NCI-H510A treated with DMSO at 0.1 percent for 48 hours (cell line): ENCODE measurements around the gene ACVR1B.

Experiments
- DNase-seq: peaks from one replicate; lab custom pipeline; 2025; lab: John Stamatoyannopoulos, UW

ACVR1B gene

DNA sequence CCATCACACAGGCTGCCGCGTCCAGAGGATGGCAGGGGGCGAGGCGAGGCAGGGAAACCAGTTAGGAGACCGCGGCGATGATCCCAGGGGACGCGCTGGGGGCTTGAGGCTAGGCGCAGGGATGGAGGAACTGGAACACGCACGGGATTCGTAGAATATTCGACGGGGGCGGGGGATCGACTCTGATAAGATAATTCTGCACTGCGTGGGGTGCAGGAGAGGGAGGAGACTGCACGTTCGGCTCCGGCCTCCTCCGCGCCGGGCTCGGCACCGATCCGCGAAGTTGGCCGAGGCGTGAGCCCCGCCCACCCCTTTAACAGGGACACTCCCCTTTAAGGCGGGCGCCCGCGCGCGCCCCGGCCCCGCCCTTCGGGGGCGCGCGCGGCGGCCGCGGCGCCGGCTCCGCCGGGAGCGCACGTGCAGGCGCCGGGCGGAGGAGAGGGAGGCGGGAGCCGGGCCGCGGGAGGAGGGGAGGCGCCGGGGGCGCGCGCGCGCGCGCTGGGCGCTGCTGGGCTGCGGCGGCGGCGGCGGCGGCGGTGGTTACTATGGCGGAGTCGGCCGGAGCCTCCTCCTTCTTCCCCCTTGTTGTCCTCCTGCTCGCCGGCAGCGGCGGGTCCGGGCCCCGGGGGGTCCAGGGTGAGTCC is at the start of gene ACVR1B:
Gene ACVR1B (plus strand): TSS at position 501 of the 644 bp plus-strand sequence. CDS start 45 bp downstream, at position 546.
- peak; percentile 92 for DNase-seq

DNA sequence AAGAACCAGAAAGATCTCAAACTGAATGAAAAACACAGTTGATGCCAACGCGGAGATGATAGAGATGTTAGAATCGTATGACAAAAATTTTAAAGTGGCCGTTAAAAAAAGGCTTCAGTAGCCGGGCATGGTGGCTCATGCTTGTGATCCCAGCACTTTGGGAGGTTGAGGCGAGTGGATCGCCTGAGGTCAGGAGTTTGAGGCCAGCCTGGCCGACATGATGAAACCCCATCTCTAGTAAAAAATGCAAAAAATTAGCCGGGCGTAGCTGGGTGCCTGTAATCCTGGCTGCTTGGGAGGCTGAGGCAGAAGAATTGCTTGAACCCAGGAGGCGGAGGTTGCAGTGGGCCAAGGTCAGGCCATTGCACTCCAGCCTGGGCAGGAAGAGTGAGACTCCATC is 49.6 kb upstream of the ACVR1B start:
- no peak for DNase-seq

DNA sequence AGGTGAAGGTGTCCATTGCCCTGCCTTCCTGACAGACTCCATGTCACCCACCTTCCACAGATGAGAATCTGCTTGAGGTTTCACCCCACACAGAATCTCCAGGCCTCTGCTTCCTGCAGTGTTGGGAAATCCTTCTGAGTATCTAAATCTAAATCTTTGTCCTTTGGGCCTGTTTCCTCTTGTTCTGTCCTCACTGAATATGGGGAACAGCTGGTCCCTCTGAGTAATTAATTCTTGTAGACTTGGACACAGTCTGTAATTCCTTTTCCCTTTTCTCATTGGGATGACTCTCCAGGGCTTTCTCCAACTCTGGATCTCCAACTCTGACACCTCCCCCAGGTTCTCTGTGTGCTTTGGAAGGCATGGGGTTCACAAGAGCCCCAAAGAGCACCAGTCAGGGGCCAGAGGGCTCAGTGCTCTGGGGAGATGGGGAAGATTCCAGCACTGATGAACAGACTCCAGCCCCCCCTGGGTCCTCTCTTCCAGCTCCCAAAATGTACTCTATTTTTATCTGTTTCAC is 46.5 kb upstream of the ACVR1B start:
- no peak for DNase-seq

DNA sequence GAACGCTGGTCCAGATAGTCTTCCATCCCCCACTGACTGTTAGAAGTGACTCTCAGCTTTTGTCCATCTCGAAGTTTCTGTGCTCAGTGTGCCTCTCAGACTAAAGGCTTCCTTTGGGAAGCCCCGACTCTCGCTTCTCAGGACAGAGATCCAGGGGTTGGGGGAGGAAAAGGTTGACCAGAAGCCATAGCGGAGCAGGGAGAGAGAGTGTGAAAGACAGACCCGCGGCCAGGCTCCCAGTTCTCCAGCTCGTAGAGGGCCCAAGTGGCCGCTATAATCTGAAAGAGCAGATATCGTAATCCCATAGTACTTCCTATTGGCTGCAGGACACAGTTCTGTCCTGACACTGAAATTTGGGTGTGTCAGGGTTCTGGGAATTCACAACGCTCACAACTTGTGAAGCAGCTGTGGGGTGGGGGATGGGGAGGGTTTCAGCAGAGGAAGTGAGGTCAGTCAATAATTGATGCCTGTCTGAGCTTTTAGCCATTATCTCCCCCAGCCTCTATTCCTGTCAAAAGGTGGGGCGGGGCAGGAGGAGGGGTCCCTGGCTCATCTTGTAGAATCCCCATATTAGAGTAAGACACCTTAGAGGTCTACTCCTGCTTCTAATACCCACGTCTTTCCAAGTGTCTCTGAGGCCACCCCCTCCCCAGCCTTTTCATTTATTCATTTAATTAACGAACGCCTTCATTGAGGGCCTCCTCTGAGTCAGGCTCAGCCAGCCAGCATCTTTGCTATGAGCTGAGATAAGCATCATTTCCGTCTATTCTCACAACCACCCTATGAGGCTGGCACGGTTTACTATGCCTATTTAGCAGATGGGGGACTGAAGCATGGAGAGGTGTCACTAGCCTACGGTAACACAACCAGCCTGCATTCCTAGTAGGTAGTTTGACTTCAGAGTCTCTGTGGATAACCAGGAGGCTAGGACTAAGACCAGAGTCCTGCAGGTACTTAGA is 45.7 kb upstream of the ACVR1B start:
- no peak for DNase-seq

DNA sequence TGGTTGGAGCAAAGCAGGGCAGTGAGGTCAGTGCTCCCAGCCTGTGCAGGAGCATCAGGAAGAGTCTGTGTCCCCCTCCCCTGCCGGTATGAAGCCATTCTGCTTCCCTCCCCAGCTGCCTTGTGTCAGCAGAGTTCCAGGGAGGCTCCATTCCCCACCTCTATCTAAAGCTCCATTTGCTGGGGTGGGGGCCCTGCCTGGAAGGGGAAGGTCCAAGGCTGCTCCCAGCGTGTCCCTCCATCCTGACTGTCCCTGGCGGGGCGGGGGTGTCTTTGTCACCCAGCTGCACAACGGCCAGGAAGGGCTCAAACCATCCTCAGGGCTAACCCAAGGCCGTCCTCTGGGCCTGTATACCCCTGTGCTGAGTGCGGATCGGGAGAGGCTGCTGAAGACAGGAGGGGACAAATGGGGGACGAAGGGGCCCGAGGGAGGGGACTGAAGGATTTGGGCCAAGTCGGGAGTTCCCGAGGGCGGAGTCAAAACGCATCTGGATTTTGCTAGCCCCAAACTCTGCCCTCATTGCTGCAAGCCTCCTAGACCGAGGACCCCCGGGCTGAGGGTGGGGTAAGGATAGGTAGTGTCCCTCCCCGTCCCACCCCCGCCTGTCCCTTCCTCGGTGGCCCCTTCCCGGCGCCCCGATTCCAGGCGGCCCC is 44.9 kb upstream of the ACVR1B start:
- no peak for DNase-seq

DNA sequence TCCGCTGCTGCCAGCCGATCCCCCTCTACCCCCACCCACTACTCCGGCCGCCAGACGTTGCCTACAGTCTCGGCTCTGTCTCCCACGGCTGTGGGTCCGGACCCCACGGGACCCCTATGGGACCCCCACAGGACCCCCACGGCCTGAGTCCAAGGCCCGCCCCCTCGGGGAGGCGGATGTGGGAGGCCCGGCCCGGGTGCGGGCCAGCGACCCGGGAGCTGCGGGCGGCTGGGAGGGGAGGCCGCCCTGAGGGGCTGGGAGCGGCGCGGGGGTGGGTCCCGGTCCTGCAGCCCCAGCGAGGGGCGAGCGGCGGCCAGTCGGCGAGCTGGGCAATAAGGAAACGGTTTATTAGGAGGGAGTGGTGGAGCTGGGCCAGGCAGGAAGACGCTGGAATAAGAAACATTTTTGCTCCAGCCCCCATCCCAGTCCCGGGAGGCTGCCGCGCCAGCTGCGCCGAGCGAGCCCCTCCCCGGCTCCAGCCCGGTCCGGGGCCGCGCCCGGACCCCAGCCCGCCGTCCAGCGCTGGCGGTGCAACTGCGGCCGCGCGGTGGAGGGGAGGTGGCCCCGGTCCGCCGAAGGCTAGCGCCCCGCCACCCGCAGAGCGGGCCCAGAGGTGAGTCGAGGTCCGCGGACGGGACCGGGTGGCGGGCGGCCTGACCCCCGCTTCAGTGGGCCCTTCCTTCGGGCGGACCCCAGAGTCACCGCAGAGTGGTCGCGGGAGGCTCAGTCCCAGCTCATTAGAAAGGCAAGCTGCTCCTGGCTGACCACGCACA is 44.2 kb upstream of the ACVR1B start, which contains the start of gene ACVRL1:
Gene ACVRL1 (plus strand): TSS at position 422 of the 773 bp plus-strand sequence. CDS start 4,971 bp downstream, outside the sequence.
- DNase-seq, result no peak

DNA sequence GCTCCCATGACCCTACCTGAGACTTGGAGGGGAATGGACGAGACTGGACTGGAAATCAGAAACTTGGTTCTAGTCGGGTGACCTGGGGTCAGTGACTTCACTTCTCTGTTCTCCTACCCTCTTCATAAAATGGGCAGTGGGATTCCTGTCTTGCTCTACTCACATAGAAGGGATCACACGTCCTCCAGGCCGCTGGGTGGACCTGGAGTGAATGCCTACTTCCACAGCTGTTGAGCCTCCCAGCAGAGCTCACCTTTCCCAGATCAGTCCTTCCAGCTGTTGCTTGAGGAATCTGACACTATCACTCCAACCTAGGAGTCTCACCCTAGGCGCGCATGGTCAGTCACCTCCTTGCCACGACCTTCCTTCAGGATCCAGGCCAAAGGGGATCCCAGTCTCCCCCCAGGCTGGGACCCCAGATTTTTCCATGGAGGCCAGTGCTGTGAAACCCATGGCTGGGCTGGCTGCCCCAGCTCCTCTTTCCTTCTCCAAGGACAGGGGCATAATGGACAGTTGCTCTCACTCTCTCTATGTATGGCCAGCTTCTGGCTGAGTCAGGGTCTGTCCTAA is 43.6 kb upstream of the ACVR1B start:
- no peak for DNase-seq

DNA sequence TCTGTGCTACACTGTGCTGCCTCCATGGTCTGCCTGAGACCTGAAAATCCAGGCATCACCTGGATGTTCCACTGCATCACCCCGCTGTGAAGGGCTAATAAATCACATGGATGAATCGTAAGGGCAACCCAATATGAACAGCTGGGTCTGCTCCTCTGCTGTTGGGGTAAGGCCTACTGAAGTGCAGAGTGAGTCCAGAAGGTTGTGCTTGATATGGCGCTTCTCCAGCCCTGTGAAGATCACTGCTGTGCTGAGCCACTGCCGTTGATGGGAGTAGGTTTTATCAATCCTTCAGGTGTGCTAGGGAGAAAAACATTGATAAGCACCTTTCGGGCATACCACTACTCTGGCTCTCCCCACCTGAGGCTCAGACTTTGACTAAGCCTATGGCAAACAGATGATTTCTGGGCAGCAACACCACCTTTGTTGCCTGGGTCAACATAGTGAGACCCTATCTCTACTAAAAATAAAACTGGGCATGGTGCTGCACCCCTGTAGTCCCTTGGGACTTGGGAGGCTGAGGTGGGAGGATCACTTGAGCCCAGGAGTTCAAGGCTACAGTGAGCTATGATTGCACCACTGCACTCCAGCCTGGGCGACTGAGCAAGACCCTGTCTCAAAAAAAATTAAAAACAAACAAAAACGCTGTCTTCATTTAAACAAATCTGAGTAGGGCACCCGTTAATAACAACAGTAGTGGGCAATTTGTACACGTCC is 42.5 kb upstream of the ACVR1B start:
- no peak for DNase-seq

GRCh38 chr12:51910168-51910567 is 41.3 kb upstream of the ACVR1B start:
- DNase-seq, result no peak

DNA sequence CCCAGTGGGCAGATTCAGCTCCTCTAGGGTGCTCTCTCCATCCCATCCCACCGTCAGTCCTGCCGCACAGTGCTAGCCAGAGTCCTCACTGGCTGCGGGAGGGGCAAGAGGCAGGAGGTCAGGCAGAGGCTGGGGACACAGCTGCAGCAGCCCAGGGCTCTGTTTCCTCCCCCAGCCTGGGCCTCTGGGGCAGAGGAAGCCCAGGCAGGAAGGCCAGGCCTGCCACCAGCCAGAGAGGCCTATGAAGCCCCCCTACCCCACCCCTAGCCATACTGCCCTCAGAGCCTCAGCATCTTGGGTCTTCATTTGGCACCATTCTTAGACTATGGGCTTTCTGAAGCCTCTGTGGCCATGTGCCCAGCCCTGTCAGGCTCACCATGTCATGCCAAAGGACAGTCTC is 40.8 kb upstream of the ACVR1B start:
- DNase-seq, result no peak

- no peak for DNase-seq
These were observed 40.2 kb upstream of the ACVR1B start for GRCh38 chr12:51911307-51911706.

DNA sequence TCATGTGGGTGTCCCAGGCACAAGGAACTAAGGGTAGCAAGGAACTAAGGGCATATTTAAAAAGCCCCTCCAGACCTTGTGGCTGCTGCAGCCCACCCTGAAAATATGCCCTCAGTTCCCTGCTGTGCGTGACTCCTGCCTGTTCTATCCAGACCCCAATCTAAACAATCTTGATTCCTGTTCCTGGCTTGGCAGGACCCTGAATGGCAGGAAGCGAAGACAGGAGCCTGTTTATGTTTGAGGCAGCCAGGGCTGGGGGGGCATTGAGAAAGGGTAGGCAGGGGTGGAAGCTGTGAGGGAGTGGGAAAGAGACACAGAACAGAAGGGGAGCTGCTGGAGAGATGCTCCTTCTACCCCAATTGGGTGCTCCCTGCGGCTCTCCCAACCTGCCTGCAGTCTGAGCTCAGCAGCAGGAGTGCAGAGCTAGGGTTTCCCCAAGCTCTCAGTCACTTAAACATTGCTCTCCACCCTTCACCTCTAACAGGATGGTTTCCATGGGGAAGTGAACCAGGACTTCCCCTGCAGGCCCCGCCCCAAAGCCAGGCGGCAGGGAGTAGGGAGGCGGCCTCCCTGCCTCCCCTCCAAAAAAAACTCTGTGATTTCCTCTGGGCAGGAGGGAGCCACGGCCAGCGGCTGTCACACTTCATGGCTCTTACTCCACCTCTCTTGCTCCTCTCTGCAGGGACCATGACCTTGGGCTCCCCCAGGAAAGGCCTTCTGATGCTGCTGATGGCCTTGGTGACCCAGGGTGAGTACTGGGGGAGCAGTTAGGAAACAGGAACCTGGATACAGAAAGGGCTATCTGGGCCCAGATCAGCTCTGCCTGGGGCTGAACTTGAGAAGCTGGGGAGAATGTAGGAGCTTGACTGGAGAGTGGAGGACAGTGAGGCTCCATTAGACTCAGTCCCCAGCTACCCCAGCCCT is 39.4 kb upstream of the ACVR1B start:
- no peak for DNase-seq

- no peak for DNase-seq
These were observed 38.1 kb upstream of the ACVR1B start for GRCh38 chr12:51913071-51914033.

DNA sequence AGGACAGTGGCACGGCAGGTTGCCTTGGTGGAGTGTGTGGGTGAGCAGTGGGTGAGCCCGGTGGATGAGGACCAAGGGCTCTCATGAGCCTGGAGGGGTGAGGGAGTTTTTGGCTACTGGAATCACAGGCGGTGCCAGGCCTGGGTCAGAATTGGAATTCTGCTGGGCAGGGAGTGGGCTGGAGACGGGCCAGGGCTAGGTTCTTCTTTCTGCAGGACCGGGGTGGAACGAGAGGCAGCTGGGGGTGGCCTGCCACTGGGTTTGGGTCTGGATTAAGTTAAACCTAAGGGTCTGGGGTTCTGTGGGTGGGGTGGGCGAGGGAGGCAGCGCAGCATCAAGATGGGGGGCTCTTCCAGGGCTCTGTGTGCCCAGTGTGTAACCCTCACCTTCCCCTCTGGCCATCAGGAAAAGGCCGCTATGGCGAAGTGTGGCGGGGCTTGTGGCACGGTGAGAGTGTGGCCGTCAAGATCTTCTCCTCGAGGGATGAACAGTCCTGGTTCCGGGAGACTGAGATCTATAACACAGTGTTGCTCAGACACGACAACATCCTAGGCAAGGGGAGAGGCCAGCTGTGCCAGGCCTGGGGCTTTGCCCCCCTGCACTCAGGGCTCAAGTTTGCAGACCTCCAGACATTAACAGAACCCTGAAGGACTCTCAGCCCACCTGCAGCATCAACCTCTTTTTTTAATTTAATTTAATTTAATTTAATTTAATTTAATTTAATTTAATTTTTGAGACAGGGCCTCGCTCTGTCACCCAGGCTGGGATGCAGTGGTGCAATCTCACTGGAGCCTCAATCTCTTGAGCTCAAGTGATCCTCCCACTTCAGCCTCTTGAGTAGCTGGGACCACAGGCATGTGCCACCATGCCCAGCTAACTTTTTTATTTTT is 37.2 kb upstream of the ACVR1B start:
- no peak for DNase-seq

DNA sequence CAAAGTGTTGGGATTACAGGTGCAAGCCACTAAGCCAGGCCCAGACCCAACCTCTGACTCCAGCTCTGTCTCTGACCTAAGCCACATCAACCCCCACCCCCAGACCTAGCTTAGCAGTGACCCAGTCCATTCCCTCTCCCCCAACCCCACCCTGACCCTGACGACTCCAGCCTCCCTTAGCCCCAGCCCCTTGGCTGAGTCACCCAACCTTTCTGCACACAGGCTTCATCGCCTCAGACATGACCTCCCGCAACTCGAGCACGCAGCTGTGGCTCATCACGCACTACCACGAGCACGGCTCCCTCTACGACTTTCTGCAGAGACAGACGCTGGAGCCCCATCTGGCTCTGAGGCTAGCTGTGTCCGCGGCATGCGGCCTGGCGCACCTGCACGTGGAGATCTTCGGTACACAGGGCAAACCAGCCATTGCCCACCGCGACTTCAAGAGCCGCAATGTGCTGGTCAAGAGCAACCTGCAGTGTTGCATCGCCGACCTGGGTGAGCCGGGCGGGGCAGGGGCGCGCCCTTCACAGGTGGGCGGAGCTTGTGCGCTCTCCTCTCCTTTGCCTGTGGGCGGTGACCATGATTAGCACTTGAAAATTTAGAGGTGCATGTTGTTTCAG is 36.4 kb upstream of the ACVR1B start:
- no peak for DNase-seq

DNA sequence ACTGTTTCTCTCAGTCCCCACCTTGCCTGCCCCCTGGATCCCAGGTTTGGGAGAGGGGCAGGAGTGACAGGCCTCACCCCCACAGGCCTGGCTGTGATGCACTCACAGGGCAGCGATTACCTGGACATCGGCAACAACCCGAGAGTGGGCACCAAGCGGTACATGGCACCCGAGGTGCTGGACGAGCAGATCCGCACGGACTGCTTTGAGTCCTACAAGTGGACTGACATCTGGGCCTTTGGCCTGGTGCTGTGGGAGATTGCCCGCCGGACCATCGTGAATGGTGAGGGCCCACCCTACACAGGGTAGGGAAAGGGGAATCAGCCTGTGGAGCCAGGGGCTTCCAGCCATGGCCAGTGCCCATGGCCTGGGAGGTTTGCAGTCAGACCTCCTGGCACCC is 35.5 kb upstream of the ACVR1B start:
- no peak for DNase-seq
